GM18951 (cell line): ENCODE measurements around the gene PRR5.
"Not testable (repeated sequence)": the region's sequence is repeated elsewhere in the genome, so short reads cannot be mapped to it uniquely, and the experiment has no call there.

Experiments used
- POLR2A ChIP-seq: IDR thresholded peaks from 4 replicates; pipeline ENCODE4 v1.6.1; 2011; ENCODE audit warnings: mild to moderate bottlenecking; ENCODE audit not compliant: insufficient read length, insufficient read depth; ENCODE audit errors: extremely low read depth
- in situ Hi-C: fragments of 300-500 bp; cut with MboI; formaldehyde crosslinking; loops from one replicate; pipeline ENCODE4 v1.12.0; 2022; ENCODE audit warnings: low sequenced_read_pairs, mixed read lengths, inconsistent platforms; ENCODE audit not compliant: unreplicated experiment

The PRR5 gene

DNA sequence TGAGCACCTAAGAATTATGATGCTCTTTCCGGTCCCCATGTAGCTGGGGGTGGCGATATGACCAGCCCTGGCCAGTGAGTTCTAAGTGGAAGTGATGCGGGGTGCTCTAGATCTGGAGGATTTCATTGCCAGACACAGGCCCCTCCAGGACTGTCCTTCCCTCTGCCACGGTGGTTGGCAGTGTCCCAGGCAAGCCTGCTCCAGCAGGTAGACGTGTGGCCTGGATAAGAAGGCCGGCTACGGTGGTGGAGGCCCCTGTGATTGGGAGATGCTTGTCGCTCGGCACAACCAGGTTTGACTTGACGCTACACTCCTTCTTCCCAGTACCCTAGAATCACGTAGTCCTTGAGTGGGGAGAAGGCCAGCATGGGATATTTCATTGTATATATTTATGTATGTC, 41.2 kb downstream of the PRR5 start:
- in situ Hi-C loops = loop anchor here (5.0 kb wide), 1 partner anchor 46 kb away; no protein-coding TSS in a partner anchor
- TF ChIP-seq POLR2A = no peak

DNA sequence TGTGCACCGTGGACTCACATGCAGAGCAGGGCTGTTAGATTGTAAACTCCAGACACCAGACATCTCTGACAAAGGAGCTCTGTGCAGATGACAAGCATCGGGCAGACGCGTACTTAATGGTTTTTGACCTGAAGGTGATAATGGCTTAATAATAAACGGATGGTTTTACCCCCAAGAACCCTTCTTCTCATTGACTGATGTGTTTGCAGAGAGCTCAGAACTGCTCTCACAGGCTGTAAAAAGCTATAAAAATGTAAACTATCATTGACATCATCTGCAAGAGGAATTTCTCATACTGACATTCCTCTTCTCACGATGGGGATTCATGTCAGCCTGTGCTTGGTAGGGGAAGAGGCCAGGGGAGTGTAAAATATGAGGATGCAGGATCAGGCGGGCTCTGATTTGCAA, 41.8 kb downstream of the PRR5 start:
- no peak for TF ChIP-seq POLR2A
- in situ Hi-C loops = loop anchor here (5.0 kb wide), 1 partner anchor 47 kb away; no protein-coding TSS in a partner anchor

DNA sequence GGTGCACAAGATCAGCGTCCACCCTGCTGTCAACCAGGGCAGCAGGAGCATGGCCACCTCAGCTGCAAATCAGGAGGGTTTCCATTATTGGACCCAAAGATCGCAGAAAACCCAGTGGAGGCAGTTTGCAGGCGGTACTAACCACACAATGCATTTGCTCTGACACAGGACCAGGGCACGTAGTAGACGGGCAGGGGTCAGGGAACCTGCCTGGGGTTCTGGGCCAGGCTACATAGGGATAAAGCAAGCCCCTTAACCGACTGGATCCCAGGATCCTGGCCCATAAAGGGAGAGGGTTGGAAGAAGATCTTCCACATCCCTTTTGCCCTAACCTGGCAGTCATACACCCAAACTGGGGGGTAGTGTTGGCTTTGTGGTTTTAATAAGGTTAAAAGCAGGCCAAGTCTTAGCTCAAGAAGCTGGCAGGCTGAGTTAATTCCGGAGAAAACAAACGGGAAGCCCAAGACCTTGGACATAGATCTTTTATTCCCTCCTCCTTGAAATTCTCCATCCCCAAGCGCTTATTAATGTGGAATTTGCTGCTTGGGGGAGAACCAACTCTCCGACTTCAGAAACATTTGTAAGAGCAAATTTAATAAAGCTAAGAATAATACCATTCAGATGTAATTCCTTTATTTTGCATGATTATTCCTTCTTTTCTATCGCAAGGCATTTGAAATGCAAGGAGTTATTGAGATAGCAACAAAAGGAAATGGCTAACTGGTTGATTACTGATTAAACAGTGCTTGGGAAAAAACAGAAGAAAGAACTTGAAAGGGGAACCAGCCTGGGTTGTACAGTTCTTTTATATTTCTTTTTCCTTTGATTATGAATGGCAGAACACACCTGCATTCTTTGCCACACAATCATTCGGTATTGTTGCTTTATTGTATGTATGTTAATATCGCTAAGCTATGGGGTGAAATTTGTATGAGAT, 44.1 kb downstream of the PRR5 start:
- in situ Hi-C loops = no loop called here
- TF ChIP-seq POLR2A = no peak

DNA sequence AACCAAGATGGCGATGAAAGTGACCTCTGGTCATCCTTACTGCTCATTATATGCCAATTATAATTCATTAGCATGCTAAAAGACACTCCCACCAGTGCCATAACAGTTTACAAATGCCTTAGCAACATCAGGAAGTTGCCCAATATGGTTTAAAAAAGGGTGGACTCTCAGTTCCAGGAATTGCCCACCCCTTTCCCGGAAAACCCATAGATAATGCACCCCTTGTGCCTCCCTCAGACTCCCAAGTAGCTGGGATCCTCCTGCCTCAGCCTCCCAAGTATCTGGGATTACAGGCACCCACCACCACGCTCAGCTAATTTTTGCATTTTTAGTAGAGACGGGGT, 45.8 kb downstream of the PRR5 start:
- in situ Hi-C loops = not testable (repeated sequence)

DNA sequence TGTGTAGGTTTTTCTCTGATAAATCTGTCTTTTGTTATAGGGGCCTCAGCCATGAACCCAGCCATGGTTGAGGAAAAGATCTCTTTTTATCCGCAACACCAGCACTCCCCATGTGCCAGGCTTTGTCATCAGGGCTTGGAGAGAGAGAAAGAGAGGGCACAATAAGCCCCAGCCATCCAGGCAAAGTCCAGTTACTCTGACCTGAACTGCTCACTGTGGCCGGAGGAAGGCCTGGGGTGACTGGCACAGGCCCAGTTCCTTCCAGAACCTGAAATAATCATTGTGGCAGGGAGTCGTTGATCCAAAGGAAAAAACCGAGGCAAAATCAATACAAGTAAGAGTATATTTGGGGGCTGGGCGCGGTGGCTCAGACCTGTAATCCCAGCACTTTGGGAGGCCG, 46.5 kb downstream of the PRR5 start:
- no peak for TF ChIP-seq POLR2A
- in situ Hi-C loops = no loop called here

DNA sequence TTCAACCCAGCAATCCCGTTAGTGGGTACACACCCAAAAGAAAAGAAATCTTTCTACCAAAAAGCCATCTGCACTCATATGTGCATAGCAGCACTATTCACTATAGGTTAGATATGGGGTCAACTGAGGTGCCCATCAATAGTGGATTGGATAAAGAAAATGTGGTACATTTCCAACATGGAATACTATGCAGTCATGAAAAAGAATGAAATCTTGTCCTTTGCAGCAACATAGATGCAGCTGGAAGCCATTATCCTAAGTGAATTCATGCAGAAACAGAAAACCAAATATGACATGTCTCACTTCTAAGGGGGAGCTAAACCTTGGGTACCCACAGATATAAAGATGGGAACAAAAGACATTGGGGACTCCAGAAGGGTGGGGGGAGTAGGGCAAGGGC, 48.5 kb downstream of the PRR5 start:
- no peak for TF ChIP-seq POLR2A
- in situ Hi-C loops = no loop called here

DNA sequence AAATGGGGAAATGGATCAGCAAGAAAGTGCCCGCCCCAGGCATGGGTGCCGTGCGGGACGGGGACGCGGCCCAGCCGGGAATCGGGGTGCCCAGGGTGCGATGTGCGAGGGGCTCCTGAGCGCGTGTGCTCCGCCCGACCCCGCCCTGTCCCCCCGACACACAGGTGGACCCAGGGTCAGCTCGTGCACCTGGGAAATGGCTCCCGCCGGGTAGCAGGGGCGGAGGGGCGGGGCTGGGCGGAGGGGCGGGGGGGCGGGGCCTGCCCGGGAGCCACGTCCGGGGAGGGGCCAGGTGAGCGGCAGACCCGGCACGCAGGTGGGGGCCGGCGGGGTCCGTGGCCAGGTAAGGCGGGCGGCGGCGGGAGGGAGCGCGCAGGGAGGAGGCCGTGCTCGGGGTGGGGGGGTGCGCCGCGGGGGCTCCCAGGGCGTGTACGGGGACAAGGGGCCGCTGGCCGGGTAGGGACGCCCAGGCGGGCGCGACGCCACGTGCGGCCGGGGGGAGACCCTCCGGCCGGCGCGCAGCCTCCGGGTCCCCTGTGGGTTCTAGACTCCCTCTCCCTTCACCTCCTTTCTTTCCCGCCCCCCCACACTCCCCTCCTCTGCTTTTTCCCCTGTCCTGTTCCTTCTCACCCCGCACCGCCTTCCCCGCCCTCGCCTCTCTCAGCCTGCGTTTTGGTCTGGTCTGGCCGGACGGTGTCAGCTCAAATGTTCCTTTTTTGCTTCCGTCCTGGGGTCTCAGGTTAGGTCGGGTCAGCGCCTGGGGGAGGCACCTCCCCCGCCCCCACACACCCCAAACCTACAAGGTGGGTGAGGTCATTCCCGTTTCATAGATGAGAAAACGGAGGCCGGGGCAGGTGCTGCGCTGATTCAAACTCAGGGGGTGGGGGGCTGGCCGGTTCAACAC, 50.5 kb downstream of the PRR5 start, which contains the start of gene ARHGAP8:
Gene ARHGAP8 (plus strand): TSS at position 291 of the 904 bp plus-strand sequence. CDS start 33,953 bp downstream, outside the sequence.
- TF ChIP-seq POLR2A = no peak
- in situ Hi-C loops = no loop called here

DNA sequence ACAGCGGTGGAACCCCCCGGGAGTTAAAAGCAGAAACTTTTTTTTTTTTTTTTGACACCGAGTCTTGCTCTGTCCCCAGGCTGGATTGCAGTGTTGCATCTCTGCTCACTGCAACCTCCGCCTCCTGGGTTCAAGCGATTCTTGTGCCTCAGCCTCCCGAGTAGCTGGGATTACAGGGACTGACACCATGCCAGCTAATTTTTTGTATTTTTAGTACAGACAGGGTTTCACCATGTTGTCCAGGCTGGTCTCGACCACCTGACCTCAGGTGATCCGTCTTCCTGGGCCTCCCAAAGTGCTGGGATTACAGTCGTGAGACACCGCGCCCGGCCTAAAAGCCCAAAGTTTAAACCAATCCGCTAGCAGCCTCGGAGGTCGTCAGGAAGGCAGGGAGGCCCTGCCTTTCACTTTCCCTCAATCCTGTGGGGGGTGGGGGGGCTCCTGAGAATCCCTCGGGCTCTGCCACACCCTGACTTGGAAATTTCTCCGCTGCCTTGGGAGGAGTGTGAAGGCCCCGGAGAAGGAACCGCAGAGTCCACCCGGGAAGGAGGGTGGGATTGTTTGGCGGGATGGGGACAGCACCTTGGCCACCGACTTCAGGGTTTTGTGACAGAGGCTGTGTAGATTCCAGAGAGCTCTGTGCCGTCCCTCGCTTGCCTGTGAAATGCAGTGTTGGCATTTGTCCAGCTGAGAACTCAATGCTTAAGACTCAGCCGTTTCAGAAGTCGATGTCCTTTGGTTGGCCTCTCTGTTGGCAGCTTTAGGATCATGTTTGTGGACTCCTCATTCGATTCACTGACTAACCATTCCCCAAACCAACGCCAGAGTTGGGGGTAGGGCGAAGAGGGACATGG, 51.4 kb downstream of the PRR5 start:
- TF ChIP-seq POLR2A = no peak
- in situ Hi-C loops = no loop called here

DNA sequence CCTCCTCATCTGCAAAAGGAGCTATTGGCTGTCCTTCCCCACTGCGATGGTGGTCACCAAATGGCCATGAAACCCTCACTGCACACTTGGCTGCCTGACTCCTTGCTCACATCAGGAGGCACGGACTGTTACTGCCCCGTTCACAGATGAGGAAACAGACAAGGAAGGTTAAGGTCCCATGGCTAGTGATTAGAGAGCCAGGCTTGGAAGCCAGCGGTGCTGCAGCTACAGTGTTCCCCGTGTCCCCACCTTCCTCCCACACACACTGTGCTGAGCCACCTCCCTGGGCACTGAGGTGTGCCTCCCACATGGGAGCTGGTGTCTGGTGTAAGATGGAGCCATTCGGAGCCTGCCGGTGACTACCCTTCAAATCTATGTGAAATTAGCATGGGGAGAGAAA, 53.0 kb downstream of the PRR5 start:
- in situ Hi-C loops = no loop called here
- no peak for TF ChIP-seq POLR2A

DNA sequence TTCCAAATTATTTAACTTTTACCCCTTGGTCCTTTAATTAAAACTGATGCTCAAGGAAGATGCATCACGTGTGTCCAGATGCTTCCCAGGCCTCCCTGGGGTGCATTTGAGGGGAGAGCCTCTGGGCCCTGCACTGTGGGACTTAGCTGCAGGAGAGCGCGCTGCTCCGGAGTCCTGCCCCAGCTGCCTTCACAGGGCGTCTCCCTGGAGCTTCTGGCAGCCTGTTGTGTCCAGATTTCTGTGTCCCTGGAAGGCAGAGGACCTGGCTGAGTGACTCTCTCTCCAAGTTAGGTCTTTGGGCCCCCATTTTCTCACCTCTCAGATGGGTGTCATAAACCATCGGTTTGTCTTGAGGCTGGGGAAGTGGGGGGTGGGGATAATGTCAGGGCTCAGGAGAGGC, 53.4 kb downstream of the PRR5 start:
- in situ Hi-C loops = no loop called here
- no peak for TF ChIP-seq POLR2A

DNA sequence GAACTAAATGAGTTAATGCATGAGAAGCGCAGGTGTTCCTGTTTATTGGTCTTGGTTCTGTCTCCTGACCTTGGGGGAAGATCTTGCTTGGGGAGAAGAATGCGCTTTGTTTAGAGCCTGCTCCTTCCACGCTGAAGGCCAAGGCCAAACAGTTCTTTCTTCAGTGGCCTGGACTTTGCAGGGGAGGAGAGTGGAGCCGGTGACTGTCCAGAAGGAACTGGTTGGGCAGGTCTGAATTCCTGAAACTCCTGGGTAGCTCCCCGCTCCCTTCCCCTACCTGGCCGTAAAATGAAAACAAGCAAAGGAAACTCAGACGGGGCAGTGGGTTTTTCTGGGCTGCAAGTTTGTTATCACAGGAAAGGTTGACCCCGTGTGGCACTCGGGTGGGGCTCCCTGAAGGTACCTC, 54.0 kb downstream of the PRR5 start:
- no peak for TF ChIP-seq POLR2A
- in situ Hi-C loops = no loop called here

DNA sequence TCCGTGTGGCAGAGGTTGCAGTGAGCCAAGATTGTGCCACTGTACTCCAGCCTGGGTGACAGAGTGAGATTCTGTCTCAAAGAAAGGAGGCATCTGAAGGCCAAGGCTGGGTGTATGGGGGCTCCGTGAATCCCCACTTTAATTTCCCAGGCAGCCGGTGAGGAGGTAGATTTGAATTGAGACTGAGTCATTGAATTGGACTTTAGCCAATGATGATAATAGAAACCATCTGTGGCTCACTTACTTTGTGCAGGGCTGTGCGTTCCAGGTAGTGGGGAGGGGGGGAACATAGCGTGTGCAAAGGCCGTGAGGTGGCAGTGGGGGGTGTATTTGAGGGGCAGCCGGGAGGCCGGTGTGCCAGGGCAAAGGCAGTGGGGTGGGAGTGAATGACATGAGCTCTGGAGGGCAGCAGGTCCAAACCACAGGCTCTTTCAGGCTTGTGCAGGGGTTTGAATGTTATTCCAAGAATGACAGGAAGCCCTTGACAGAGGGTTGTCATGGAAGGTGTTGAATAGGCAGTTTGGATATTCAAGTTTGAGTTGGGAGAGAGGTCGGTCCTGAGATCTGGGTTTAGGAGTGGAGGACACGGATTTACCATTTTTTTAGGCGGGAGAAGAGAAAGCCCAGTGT, 56.5 kb downstream of the PRR5 start:
- TF ChIP-seq POLR2A = no peak
- in situ Hi-C loops = no loop called here

DNA sequence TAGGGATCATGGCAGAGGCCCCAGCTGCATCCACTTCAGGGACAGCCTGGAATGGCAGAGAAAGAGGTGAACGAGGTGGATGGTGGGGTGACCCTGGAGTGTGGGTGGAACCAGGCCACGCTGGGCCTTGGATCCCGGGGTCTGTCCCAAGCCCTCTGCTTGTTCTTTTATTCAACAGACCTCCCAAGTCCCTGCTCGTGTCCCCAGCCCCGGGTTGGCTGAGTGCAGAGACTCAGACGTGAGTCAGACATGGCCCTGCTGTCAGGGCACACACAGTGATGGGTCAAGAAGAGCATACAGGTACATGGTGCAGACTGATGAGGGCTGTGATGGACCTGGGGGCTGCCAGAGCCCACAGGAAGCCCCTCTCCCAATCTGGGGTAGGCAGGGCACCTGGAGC, 57.0 kb downstream of the PRR5 start:
- TF ChIP-seq POLR2A = no peak
- in situ Hi-C loops = no loop called here
